NCI-H748 (cell line): ENCODE measurements around the gene PHKG2.

Experiments used
- DNase-seq: peaks from one replicate; lab custom pipeline; 2025; ENCODE audit not compliant: unreplicated experiment; lab: John Stamatoyannopoulos, UW

PHKG2 gene

DNA sequence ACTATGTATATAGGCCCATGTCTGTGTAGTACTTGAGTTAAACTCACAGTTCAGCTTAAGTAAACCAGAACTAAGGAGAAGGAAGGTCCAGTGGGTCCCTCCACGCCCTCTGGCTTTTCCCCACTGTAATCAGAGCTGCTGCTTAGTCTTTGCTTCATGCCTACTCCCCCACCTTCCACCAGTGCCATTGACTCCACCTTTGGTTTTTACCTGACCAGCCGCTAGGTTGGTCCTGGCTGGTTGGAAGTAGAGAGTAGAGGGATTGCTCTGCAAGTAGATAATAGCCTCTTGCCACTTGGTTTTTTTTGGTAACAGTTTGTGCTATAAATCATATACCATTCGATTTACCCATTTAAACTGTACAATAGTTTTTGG is 22.8 kb upstream of the PHKG2 start:
- DNase-seq, result no peak

- no peak for DNase-seq
These were observed 19.9 kb upstream of the PHKG2 start for GRCh38 chr16:30728321-30728720.

DNA sequence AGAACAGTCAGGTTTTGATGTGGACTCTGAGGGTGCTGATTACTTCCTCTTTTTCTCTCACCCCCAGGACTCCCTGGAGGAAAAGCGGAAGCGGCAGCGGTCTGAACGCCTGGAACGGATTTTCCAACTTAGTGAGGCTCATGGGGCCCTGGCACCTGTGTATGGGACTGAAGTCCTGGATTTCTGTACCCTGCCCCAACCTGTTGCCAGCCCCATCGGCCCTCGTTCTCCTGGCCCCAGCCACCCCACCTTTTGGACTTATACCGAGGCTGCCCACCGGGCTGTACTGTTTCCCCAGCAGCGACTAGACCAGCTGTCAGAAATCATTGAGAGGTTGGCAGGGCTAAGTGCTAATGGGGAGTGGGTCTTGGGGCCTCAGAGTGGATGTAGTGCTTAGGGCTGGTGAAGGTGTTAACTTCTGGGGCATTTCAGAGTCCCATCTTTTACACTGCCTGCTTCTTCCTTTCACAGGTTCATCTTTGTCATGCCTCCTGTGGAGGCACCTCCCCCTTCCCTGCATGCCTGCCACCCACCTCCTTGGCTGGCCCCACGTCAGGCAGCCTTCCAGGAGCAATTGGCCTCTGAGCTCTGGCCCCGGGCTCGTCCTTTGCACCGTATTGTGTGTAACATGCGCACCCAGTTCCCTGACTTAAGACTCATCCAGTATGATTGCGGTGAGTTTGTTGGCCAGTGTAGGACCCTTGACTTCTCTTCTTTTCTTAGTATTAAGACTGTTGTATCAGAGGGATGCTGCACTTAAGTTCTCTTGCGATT is 19.1 kb upstream of the PHKG2 start:
- no peak for DNase-seq

GRCh38 chr16:30731411-30731810 is 16.8 kb upstream of the PHKG2 start:
- DNase-seq, result no peak

DNA sequence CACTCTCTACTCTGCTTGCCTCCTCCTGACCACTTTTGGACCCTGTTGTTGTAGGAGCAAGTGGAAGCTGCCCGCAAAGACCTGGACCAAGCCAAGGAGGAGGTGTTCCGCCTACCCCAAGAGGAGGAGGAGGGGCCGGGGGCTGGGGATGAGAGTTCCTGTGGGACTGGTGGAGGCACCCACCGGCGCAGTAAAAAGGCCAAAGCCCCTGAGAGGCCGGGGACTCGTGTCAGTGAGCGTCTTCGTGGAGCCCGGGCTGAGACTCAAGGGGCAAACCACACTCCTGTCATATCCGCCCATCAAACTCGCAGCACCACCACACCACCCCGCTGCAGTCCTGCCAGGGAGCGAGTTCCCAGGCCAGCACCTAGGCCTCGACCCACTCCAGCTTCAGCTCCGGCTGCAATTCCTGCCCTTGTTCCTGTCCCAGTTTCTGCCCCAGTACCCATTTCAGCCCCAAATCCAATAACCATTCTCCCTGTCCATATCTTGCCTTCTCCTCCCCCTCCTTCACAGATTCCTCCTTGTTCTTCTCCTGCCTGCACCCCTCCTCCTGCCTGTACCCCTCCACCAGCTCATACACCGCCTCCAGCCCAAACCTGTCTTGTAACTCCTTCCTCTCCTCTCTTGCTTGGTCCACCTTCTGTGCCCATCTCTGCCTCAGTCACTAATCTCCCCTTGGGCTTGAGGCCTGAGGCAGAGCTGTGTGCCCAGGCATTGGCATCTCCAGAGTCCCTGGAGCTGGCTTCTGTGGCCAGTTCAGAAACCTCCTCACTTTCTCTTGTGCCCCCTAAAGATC is 11.0 kb upstream of the PHKG2 start:
- DNase-seq, result no peak

DNA sequence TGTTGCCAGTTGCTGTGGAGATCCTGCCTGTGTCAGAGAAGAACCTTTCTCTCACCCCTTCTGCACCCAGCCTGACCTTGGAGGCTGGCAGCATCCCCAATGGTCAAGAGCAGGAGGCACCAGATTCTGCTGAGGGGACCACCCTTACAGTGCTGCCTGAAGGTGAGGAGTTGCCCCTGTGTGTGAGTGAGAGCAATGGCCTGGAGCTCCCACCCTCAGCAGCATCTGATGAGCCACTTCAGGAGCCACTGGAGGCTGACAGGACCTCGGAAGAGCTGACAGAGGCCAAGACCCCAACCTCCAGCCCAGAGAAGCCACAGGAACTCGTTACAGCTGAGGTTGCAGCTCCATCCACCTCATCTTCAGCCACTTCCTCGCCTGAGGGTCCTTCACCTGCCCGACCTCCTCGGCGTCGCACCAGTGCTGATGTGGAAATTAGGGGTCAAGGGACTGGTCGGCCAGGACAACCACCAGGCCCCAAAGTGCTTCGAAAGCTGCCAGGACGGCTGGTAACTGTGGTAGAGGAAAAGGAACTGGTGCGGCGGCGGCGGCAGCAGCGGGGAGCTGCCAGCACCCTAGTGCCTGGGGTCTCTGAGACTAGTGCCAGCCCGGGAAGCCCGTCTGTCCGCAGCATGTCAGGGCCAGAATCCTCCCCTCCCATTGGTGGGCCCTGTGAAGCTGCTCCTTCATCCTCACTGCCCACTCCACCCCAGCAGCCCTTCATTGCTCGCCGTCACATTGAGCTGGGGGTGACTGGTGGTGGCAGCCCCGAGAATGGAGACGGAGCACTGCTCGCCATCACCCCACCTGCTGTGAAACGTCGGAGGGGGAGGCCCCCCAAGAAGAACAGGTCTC is 10.2 kb upstream of the PHKG2 start:
- DNase-seq, result no peak

GRCh38 chr16:30738984-30739951 is 9.0 kb upstream of the PHKG2 start:
- DNase-seq, result no peak

GRCh38 chr16:30740364-30741251 is 7.6 kb upstream of the PHKG2 start:
- peak; percentile 47 for DNase-seq

DNA sequence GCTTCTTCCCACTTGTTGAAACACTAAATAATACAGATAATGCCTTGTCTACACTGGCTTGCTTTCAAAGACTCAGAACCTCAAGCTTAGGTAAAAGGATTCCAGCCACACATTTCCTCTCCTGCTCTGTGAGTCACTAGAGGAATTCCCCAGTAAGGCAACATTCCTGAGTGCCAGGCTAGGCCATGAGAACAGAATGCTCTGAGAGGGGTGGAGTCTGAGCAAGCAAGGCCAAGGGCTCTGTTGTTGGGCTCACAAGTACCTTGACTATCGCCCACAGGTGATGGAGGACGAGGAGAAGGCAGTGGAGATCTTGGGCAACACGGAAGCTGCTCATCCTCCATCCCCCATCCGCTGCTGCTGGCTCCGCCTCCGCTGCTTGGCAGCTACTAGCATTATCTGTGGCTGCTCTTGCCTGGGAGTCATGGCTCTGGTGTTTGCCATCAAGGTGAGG is 6.7 kb upstream of the PHKG2 start:
- no peak for DNase-seq

- DNase-seq, result no peak
These were observed 4.5 kb upstream of the PHKG2 start for GRCh38 chr16:30743716-30744115.

- DNase-seq, result no peak
These were observed 4.0 kb upstream of the PHKG2 start for GRCh38 chr16:30744183-30744582.

- no peak for DNase-seq
These were observed 3.1 kb upstream of the PHKG2 start for GRCh38 chr16:30745082-30745481.

DNA sequence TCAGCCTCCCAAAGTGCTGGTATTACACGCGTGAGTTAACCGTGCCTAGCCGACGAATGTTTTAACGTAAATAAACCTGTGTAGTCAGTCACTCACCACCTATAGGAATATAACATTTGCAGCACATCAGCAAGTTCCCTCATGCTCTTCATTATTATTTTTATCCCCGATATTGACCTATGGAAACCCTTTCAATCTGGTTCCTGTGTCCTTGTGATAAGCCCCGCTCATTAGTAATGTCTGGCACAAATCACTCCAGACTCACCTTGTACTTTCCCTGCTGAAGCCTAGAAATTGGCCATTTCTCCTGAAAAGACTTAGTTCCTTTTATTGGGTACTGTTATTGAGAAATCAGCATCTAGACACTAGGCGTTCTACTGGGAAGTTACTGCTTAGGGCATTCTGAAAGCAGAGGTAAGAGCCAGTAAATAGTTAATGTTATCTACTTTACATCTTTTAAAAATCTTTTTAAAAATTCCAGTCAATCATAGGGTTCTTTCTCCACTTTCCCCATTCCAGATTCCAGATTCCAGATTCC is 1.5 kb upstream of the PHKG2 start:
- no peak for DNase-seq

- DNase-seq, result no peak
These were observed 894 bp upstream of the PHKG2 start for GRCh38 chr16:30747331-30747730.

- DNase-seq, result peak; percentile 46
These were observed 615 bp downstream of the PHKG2 start for GRCh38 chr16:30748634-30749445.

- DNase-seq, result no peak
These were observed 2.0 kb downstream of the PHKG2 start for GRCh38 chr16:30750201-30750600.

DNA sequence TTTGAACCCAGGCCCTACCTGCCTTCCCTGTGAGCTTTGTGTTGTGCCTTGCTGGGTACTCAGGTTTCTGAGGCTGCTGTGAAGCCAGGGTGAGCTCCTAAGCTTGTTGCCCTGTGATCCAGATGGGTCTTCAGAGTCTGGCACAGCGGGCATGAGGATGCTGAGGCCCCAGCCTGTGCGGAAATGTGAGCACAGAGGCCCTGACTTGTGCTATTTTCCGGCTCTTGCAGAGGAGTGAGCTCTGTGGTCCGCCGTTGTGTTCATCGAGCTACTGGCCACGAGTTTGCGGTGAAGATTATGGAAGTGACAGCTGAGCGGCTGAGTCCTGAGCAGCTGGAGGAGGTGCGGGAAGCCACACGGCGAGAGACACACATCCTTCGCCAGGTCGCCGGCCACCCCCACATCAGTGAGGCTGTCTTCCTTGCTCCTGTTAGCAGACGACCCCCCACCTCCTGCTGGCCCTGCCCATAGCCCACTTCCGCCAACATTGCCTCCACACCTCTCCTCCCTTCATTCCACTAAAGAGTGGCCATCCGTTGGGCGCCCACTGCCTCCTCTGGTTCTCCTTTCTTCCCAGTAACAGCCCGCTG is 2.7 kb downstream of the PHKG2 start:
- no peak for DNase-seq

GRCh38 chr16:30753596-30753995 is 5.4 kb downstream of the PHKG2 start:
- no peak for DNase-seq
